ENCODE data around the gene RNF148.

RNF148 gene

GRCh38 chr7:122702872-122703510 lies at the start of gene RNF148:
Gene RNF148 (minus strand): TSS chr7:122702922. CDS start chr7:122702750, 172 bp downstream.
- DNase-seq (ENCODE audit: low read depth in 4 of 4, low spot score in 1 of 4): no peak

GRCh38 chr7:122750389-122750788 lies 47.7 kb upstream of the RNF148 start:
- DNase-seq (ENCODE audit: low read depth in 4 of 4, low spot score in 1 of 4): no peak

GRCh38 chr7:122748195-122748594 lies 45.5 kb upstream of the RNF148 start:
- DNase-seq (ENCODE audit: low read depth in 4 of 4, low spot score in 1 of 4): no peak

- no peak for DNase-seq (ENCODE audit: low read depth in 4 of 4, low spot score in 1 of 4)
Measured at GRCh38 chr7:122746948-122747347, 44.2 kb upstream of the RNF148 start.

GRCh38 chr7:122743211-122743610 lies 40.5 kb upstream of the RNF148 start:
- DNase-seq (ENCODE audit: low read depth in 4 of 4, low spot score in 1 of 4): no peak

- no peak for DNase-seq (ENCODE audit: low read depth in 4 of 4, low spot score in 1 of 4)
Measured at GRCh38 chr7:122738947-122739346, 36.2 kb upstream of the RNF148 start.

- no peak for DNase-seq (ENCODE audit: low read depth in 4 of 4, low spot score in 1 of 4)
Measured at GRCh38 chr7:122736183-122736582, 33.5 kb upstream of the RNF148 start.

GRCh38 chr7:122727759-122728158 lies 25.0 kb upstream of the RNF148 start:
- no peak for DNase-seq (ENCODE audit: low read depth in 4 of 4, low spot score in 1 of 4)

- DNase-seq (ENCODE audit: low read depth in 4 of 4, low spot score in 1 of 4): no peak
Measured at GRCh38 chr7:122727354-122727753, 24.6 kb upstream of the RNF148 start.

- DNase-seq (ENCODE audit: low read depth in 4 of 4, low spot score in 1 of 4): no peak
Measured at GRCh38 chr7:122726881-122727280, 24.2 kb upstream of the RNF148 start.

GRCh38 chr7:122724366-122724765 lies 21.6 kb upstream of the RNF148 start:
- no peak for DNase-seq (ENCODE audit: low read depth in 4 of 4, low spot score in 1 of 4)

GRCh38 chr7:122719010-122719578 lies 16.4 kb upstream of the RNF148 start:
- DNase-seq (ENCODE audit: low read depth in 4 of 4, low spot score in 1 of 4): no peak

GRCh38 chr7:122717356-122718089 lies 14.8 kb upstream of the RNF148 start:
- DNase-seq (ENCODE audit: low read depth in 4 of 4, low spot score in 1 of 4): no peak

- no peak for DNase-seq (ENCODE audit: low read depth in 4 of 4, low spot score in 1 of 4)
Measured at GRCh38 chr7:122715183-122715582, 12.5 kb upstream of the RNF148 start.

- DNase-seq (ENCODE audit: low read depth in 4 of 4, low spot score in 1 of 4): no peak
Measured at GRCh38 chr7:122710916-122711315, 8.2 kb upstream of the RNF148 start.

- DNase-seq (ENCODE audit: low read depth in 4 of 4, low spot score in 1 of 4): no peak
Measured at GRCh38 chr7:122709930-122710646, 7.4 kb upstream of the RNF148 start.

- DNase-seq (ENCODE audit: low read depth in 4 of 4, low spot score in 1 of 4): no peak
Measured at GRCh38 chr7:122706836-122707235, 4.1 kb upstream of the RNF148 start.

GRCh38 chr7:122699017-122699416 lies 3.7 kb downstream of the RNF148 start, which contains the start of gene RNF133:
Gene RNF133 (minus strand): TSS chr7:122699117. CDS start chr7:122698918, 199 bp downstream.
- no peak for DNase-seq (ENCODE audit: low read depth in 4 of 4, low spot score in 1 of 4)

GRCh38 chr7:122695816-122696215 lies 6.9 kb downstream of the RNF148 start:
- DNase-seq (ENCODE audit: low read depth in 4 of 4, low spot score in 1 of 4): no peak

- no peak for DNase-seq (ENCODE audit: low read depth in 4 of 4, low spot score in 1 of 4)
Measured at GRCh38 chr7:122694697-122695096, 8.0 kb downstream of the RNF148 start.

GRCh38 chr7:122692769-122693309 lies 9.9 kb downstream of the RNF148 start:
- DNase-seq (ENCODE audit: low read depth in 4 of 4, low spot score in 1 of 4): no peak
